A549 treated with Hydrocortisone at 1 μM for 4 hours (cell line): ENCODE measurements around the gene OMD. TPM values are rescaled to one million over a fixed set of nuclear protein-coding genes. Genes with fewer than 3 reads are reported as not detected.

Experiments
- total RNA-seq: library from RNA; stranded (reverse); fragments of 200-300 nt; extraction: Qiagen RNA extraction; gene quantifications from 5 replicates; pipeline ENCODE4 v1.2.3, GENCODE V29; 2022

OMD gene, protein sequence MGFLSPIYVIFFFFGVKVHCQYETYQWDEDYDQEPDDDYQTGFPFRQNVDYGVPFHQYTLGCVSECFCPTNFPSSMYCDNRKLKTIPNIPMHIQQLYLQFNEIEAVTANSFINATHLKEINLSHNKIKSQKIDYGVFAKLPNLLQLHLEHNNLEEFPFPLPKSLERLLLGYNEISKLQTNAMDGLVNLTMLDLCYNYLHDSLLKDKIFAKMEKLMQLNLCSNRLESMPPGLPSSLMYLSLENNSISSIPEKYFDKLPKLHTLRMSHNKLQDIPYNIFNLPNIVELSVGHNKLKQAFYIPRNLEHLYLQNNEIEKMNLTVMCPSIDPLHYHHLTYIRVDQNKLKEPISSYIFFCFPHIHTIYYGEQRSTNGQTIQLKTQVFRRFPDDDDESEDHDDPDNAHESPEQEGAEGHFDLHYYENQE
- not detected in 5 replicates for total RNA-seq

GRCh38 chr9:92424340-92424739 lies at the start of gene OMD:
TSS of gene OMD (minus strand) at chr9:92424471. CDS start at chr9:92417558, 6,913 bp downstream.

GRCh38 chr9:92404042-92404836 lies 20.0 kb downstream of the OMD start, which contains the start of gene OGN:
TSS of gene OGN (minus strand) at chr9:92404578. CDS start at chr9:92403407, 1,171 bp downstream.

Other genes starting within 250 kb of the OMD start
- gene IARS1, start 130.8 kb downstream of the OMD start, total RNA-seq, result 94.9 to 128 TPM (median 101 TPM) in 5 replicates
- gene NOL8, start 99.1 kb downstream of the OMD start, total RNA-seq, result 27.6 to 35.8 TPM (median 28.1 TPM) in 5 replicates
- 6.8 to 7.9 TPM (median 7.0 TPM) in 5 replicates for gene CENPP, start 98.5 kb downstream of the OMD start, total RNA-seq
- gene OGN, start 19.9 kb downstream of the OMD start, total RNA-seq, result not detected in 5 replicates
- gene ASPN, start 58.0 kb upstream of the OMD start, total RNA-seq, result not detected in 5 replicates
- 0.09 to 0.17 TPM (median 0.13 TPM) in 5 replicates for gene ECM2, start 111.5 kb upstream of the OMD start, total RNA-seq
- 11.9 to 13.0 TPM (median 12.3 TPM) in 5 replicates for gene IPPK, start 245.7 kb upstream of the OMD start, total RNA-seq